Lower lobe of right lung (tissue), 2 donors: Measurements from ENCODE around the gene CACNA1D. TPM values are rescaled to one million over a fixed set of nuclear protein-coding genes. Genes with fewer than 3 reads are reported as not detected.

Source experiments
- ATAC-seq, 2 donors: fragments of 200-7000 bp; cut with Tn5 transposase; one replicate each; pipeline ENCODE4 v1.9.1; 2020 to 2022; ENCODE audit warnings: mild to moderate bottlenecking in 2 of 2, moderate library complexity in 2 of 2
- DNase-seq: peaks from one replicate; pipeline ENCODE4 v3.0.0-alpha.2; 2020
- H3K27ac ChIP-seq: fragments of 200-600 bp; one replicate; pipeline ENCODE4 v1.8.0; 2022
- H3K27me3 ChIP-seq: fragments of 200-600 bp; one replicate; pipeline ENCODE4 v1.8.0; 2022; ENCODE audit warnings: low read depth
- H3K36me3 ChIP-seq: fragments of 200-600 bp; one replicate; pipeline ENCODE4 v1.8.0; 2022; ENCODE audit warnings: mild to moderate bottlenecking
- H3K4me1 ChIP-seq: fragments of 200-600 bp; one replicate; pipeline ENCODE4 v1.8.0; 2022
- H3K4me3 ChIP-seq: fragments of 200-600 bp; one replicate; pipeline ENCODE4 v1.8.0; 2022; ENCODE audit warnings: mild to moderate bottlenecking
- H3K9me3 ChIP-seq: fragments of 200-600 bp; one replicate; pipeline ENCODE4 v1.8.0; 2022
- CTCF ChIP-seq: fragments of 200-600 bp; IDR thresholded peaks from one replicate; pipeline ENCODE4 v1.8.0; 2022; ENCODE audit warnings: antibody characterized with exemption, mild to moderate bottlenecking
- intact Hi-C: fragments of 100-400 bp; cut with DNase I; formaldehyde crosslinking; loops from one replicate; pipeline ENCODE4 v1.11.0; 2022
- total RNA-seq: library from RNA; stranded (reverse); fragmentation: NEBNext Ultra II Directional; extraction: Animal tissue kit (Norgen Biotek cat#: 25700); gene quantifications from one replicate; pipeline ENCODE4 v1.2.1, GENCODE V29; 2021
- donor health status: DM: no; HTN: yes; CAD: no; lungs with severe emphysema.

The CACNA1D gene
- total RNA-seq, 1 donor from 2014 or later, result 33.6 TPM

- no peak for DNase-seq
- intact Hi-C loops, result no loop called here
These were observed 246.5 kb downstream of the CACNA1D start for GRCh38 chr3:53740956-53741355.

GRCh38 chr3:53744351-53744750 lies 249.9 kb downstream of the CACNA1D start:
- Histone ChIP-seq H3K4me3 (no peak overlapping the region), H3K36me3 (peaks cover 11% of the 10 kb centered on the region), H3K27me3 (no peaks in the 10 kb centered on the region), H3K9me3 (no peaks in the 10 kb centered on the region), H3K4me1 (peaks cover 13% of the 10 kb centered on the region), H3K27ac (no peak overlapping the region)
- DNase-seq (no peak), ATAC-seq (peak in 1 of 2 donors; percentile 40)
- TF ChIP-seq CTCF, result no peak
- intact Hi-C loops, result no loop called here

More at GRCh38 chr3:53740956-53741355, 246.5 kb downstream of the CACNA1D start:
- Histone ChIP-seq H3K27ac (no peak overlapping the region), H3K27me3 (no peaks in the 10 kb centered on the region), H3K4me3 (no peak overlapping the region), H3K36me3 (peaks cover 2% of the 10 kb centered on the region), H3K4me1 (no peaks in the 10 kb centered on the region), H3K9me3 (no peaks in the 10 kb centered on the region)
- ATAC-seq, result no peak
- no peak for TF ChIP-seq CTCF

GRCh38 chr3:53747559-53747958 lies 253.1 kb downstream of the CACNA1D start:
- intact Hi-C loops, result no loop called here
- H3K27me3 ChIP-seq, result no peaks in the 10 kb centered on the region
- DNase-seq (no peak), ATAC-seq (no peak)
- peaks cover 27% of the 10 kb centered on the region for H3K4me1 ChIP-seq
- no peak for TF ChIP-seq CTCF
- H3K36me3 ChIP-seq, result peaks cover 13% of the 10 kb centered on the region
- H3K4me3 ChIP-seq, result no peak overlapping the region
- H3K27ac ChIP-seq, result no peak overlapping the region
- no peaks in the 10 kb centered on the region for H3K9me3 ChIP-seq

GRCh38 chr3:53748512-53749271 lies 254.3 kb downstream of the CACNA1D start:
- Histone ChIP-seq H3K36me3 (peaks cover 13% of the 10 kb centered on the region), H3K4me1 (peaks cover 33% of the 10 kb centered on the region), H3K9me3 (no peaks in the 10 kb centered on the region), H3K27ac (peak overlapping the region; percentile 20), H3K27me3 (no peaks in the 10 kb centered on the region), H3K4me3 (no peak overlapping the region)
- DNase-seq, result no peak
- no peak for TF ChIP-seq CTCF
- ATAC-seq, result peak; percentile 60 to 78
- intact Hi-C loops, result no loop called here

- peaks cover 13% of the 10 kb centered on the region for H3K36me3 ChIP-seq
- H3K4me3 ChIP-seq, result no peak overlapping the region
- peak overlapping the region; percentile 20 for H3K27ac ChIP-seq
- no peak for DNase-seq
- no peaks in the 10 kb centered on the region for H3K27me3 ChIP-seq
- no peak for TF ChIP-seq CTCF
- H3K4me1 ChIP-seq, result peaks cover 38% of the 10 kb centered on the region
- intact Hi-C loops, result no loop called here
- peak in 1 of 2 donors; percentile 17 for ATAC-seq
- H3K9me3 ChIP-seq, result no peaks in the 10 kb centered on the region
These were observed 255.0 kb downstream of the CACNA1D start for GRCh38 chr3:53749448-53749847.
